Panc1 (cell line): Measurements from ENCODE around the gene CNNM2. TPM values are rescaled to one million over a fixed set of nuclear protein-coding genes. Genes with fewer than 3 reads are reported as not detected.

ENCODE experiments used
- ATAC-seq: fragments of 200-7000 bp; cut with Tn5 transposase; 2 replicates; pipeline ENCODE4 v1.9.1; 2020; ENCODE audit warnings: mild to moderate bottlenecking, moderate library complexity
- BruUV-seq: library from RNA; stranded (reverse); fragments of 400-500 nt; replicated peaks from 2 replicates; lab custom pipeline; 2021; lab: Mats Ljungman, UMichigan
- CTCF ChIA-PET: fragments of 300-600 bp; sonication (Branson Sonifier 250); formaldehyde crosslinking; loops from one replicate; lab custom pipeline; 2022; ENCODE audit warnings: antibody characterized with exemption; lab: Charles Lee
- POLR2A ChIA-PET: fragments of 300-600 bp; sonication (Branson Sonifier 250); formaldehyde crosslinking; loops from one replicate; lab custom pipeline; 2022; ENCODE audit warnings: antibody characterized with exemption; lab: Charles Lee
- DNase-seq: peaks from one replicate; pipeline ENCODE4 v3.0.0-alpha.2; 2010; ENCODE audit warnings: low read depth, low spot score
- H3K27ac ChIP-seq: 2 replicates; pipeline ENCODE4 v1.5.1; 2011; ENCODE audit warnings: mild to moderate bottlenecking, low read length, inconsistent platforms
- H3K27me3 ChIP-seq: fragments of 200-500 bp; sonication (Bioruptor generic); 2 replicates; pipeline ENCODE4 v1.6.0; 2014; ENCODE audit warnings: low read length, inconsistent platforms; ENCODE audit not compliant: control insufficient read depth, insufficient read depth
- H3K36me3 ChIP-seq: fragments of 200-500 bp; sonication (Bioruptor generic); 2 replicates; pipeline ENCODE4 v1.5.1; 2014; ENCODE audit warnings: inconsistent platforms, mild to moderate bottlenecking, low read length, moderate library complexity; ENCODE audit not compliant: control insufficient read depth, insufficient read depth
- H3K4me1 ChIP-seq: 2 replicates; pipeline ENCODE4 v1.5.1; 2011; ENCODE audit warnings: inconsistent platforms, mild to moderate bottlenecking, low read length, moderate library complexity; ENCODE audit not compliant: control insufficient read depth, insufficient read depth
- H3K4me3 ChIP-seq, 2 experiments: 2 replicates each; pipeline ENCODE4 v1.5.1; 2011 to 2012; ENCODE audit warnings: low read depth in 2 of 2, low read length in 2 of 2, mild to moderate bottlenecking in 2 of 2, inconsistent platforms in 1 of 2, moderate library complexity in 1 of 2
- H3K9me3 ChIP-seq: fragments of 200-500 bp; sonication (Bioruptor generic); 2 replicates; pipeline ENCODE4 v1.5.1; 2014; ENCODE audit warnings: low read depth, mild to moderate bottlenecking, inconsistent platforms, low read length, moderate library complexity; ENCODE audit not compliant: control insufficient read depth, insufficient read depth
- CTCF ChIP-seq: fragments of 450-650 bp; IDR thresholded peaks from 2 replicates; pipeline ENCODE4 v1.5.1; 2017; ENCODE audit warnings: mild to moderate bottlenecking
- POLR2AphosphoS5 ChIP-seq: IDR thresholded peaks from 2 replicates; pipeline ENCODE4 v1.6.1; 2012; ENCODE audit warnings: mild to moderate bottlenecking, low read depth, low read length, moderate library complexity
- REST ChIP-seq, 2 experiments: IDR thresholded peaks; 2 replicates each; pipeline ENCODE4 v1.6.1; 2011 to 2012; ENCODE audit warnings: low read depth in 2 of 2, control low read depth in 1 of 2, low read length in 1 of 2, mild to moderate bottlenecking in 1 of 2, moderate library complexity in 1 of 2; ENCODE audit not compliant: insufficient read depth in 1 of 2
- SIN3A ChIP-seq: IDR thresholded peaks from 2 replicates; pipeline ENCODE4 v1.6.1; 2012; ENCODE audit warnings: low read depth, mild to moderate bottlenecking, low read length, moderate library complexity, borderline replicate concordance; ENCODE audit not compliant: insufficient read depth
- TCF7L2 ChIP-seq: IDR thresholded peaks from 2 replicates; pipeline ENCODE4 v1.6.1; 2011; ENCODE audit warnings: mild to moderate bottlenecking, low read depth, low read length, inconsistent platforms
- in situ Hi-C: cut with HindIII; loops from 2 replicates; pipeline ENCODE4 v1.10.0; 2016; ENCODE audit warnings: low sequenced_read_pairs, low pct_unique_long_range_greater_than_20kb
- intact Hi-C: fragments of 100-400 bp; cut with micrococcal nuclease; formaldehyde crosslinking; loops from one replicate; pipeline ENCODE4 v1.10.0; 2022; ENCODE audit not compliant: unreplicated experiment
- total RNA-seq: library from RNA; stranded (reverse); gene quantifications from one replicate; pipeline ENCODE4 v1.2.1, GENCODE V29; 2021; ENCODE audit not compliant: unreplicated experiment

Gene CNNM2
- total RNA-seq, 1 experiment from 2014 or later, result 27.1 TPM

GRCh38 chr10:102888048-102888447, 30.0 kb upstream of the CNNM2 start:
- ATAC-seq (no peak), DNase-seq (no peak)
- no peaks in the 10 kb centered on the region for H3K36me3 ChIP-seq
- in situ Hi-C loops (no loop called here), intact Hi-C loops (no loop called here)
- no TSS peak for BruUV-seq
- no peak overlapping the region for H3K27ac ChIP-seq
- TF ChIP-seq TCF7L2 (no peak), REST (IDR thresholded peaks at IDR 0.05; ENCODE audit: insufficient read depth in 1 of 2, low read depth in 2 of 2, low read length in 1 of 2) (no peak), CTCF (no peak), POLR2AphosphoS5 (no peak), SIN3A (no peak)
- peaks cover 3% of the 10 kb centered on the region; the same call in 1 of the 2 replicates for H3K9me3 ChIP-seq
- ChIA-PET POLR2A (no interaction called here), CTCF (no interaction called here)
- no peak overlapping the region for H3K4me3 ChIP-seq
- H3K4me1 ChIP-seq, result no peaks in the 10 kb centered on the region
- H3K27me3 ChIP-seq, result no peaks in the 10 kb centered on the region

- no peak for DNase-seq
- no peak overlapping the region for H3K27ac ChIP-seq
- no peaks in the 10 kb centered on the region for H3K36me3 ChIP-seq
- H3K4me1 ChIP-seq, result no peaks in the 10 kb centered on the region
- TF ChIP-seq REST (IDR thresholded peaks at IDR 0.05; ENCODE audit: insufficient read depth in 1 of 2, low read depth in 2 of 2, low read length in 1 of 2), result no peak
- no peak for TF ChIP-seq CTCF
- no peak for TF ChIP-seq SIN3A
- TF ChIP-seq TCF7L2, result no peak
- no peak for TF ChIP-seq POLR2AphosphoS5
- no TSS peak for BruUV-seq
- in situ Hi-C loops (no loop called here), intact Hi-C loops (no loop called here)
- no peaks in the 10 kb centered on the region for H3K9me3 ChIP-seq
- CTCF ChIA-PET, result interaction anchor here (0.7 kb wide), 1 partner anchor 340 kb away, joined by 6 read pairs; no protein-coding TSS in a partner anchor
- ATAC-seq, result no peak
- no peaks in the 10 kb centered on the region for H3K27me3 ChIP-seq
- POLR2A ChIA-PET, result interaction anchor here (0.6 kb wide), 1 partner anchor 158 kb away, joined by 5 read pairs; no protein-coding TSS in a partner anchor
- H3K4me3 ChIP-seq, result no peak overlapping the region
Measured at GRCh38 chr10:102894466-102895213, 23.5 kb upstream of the CNNM2 start.
